Liver (tissue), 9 donors: ENCODE results near the gene MPRIP. TPM values are rescaled to one million over a fixed set of nuclear protein-coding genes. Genes with fewer than 3 reads are reported as not detected.

Experiments used
- DNase-seq: peaks from one replicate; pipeline ENCODE4 v3.0.0-alpha.2; 2017; ENCODE audit warnings: low spot score
- H3K27ac ChIP-seq, 2 donors: one replicate each; pipeline ENCODE4 v1.7.0; 2013; ENCODE audit warnings: inconsistent platforms in 2 of 2, low read length in 2 of 2, control low read depth in 1 of 2, low read depth in 1 of 2, mild to moderate bottlenecking in 1 of 2
- H3K27me3 ChIP-seq, 4 donors: one replicate each; pipeline versions ENCODE4 v1.6.1 to v1.7.0; 2013; ENCODE audit warnings: low read length in 3 of 4, inconsistent platforms in 1 of 4, mild to moderate bottlenecking in 1 of 4, moderate library complexity in 1 of 4; ENCODE audit not compliant: control insufficient read depth in 4 of 4, insufficient read depth in 4 of 4
- H3K36me3 ChIP-seq, 4 donors: one replicate each; pipeline versions ENCODE4 v1.6.1 to v1.7.0; 2013; ENCODE audit warnings: low read length in 3 of 4, mild to moderate bottlenecking in 3 of 4, low read depth in 1 of 4, moderate library complexity in 1 of 4; ENCODE audit not compliant: control insufficient read depth in 4 of 4, insufficient read depth in 3 of 4
- H3K4me1 ChIP-seq, 4 donors: one replicate each; pipeline versions ENCODE4 v1.6.1 to v1.7.0; 2013; ENCODE audit warnings: low read length in 3 of 4, mild to moderate bottlenecking in 3 of 4, moderate library complexity in 1 of 4; ENCODE audit not compliant: control insufficient read depth in 4 of 4, insufficient read depth in 4 of 4
- H3K4me3 ChIP-seq, 3 donors: one replicate each; pipeline versions ENCODE4 v1.6.1 to v1.7.0; 2013; ENCODE audit warnings: low read length in 3 of 3, control low read depth in 1 of 3, low read depth in 1 of 3, mild to moderate bottlenecking in 1 of 3
- H3K9ac ChIP-seq, 2 donors: one replicate each; pipeline ENCODE4 v1.7.0; 2013; ENCODE audit warnings: low read length in 2 of 2, mild to moderate bottlenecking in 2 of 2, moderate library complexity in 2 of 2, control low read depth in 1 of 2, low read depth in 1 of 2
- H3K9me3 ChIP-seq, 4 donors: one replicate each; pipeline versions ENCODE4 v1.6.1 to v1.7.0; 2013; ENCODE audit warnings: low read length in 3 of 4; ENCODE audit not compliant: control insufficient read depth in 4 of 4
- ATF3 ChIP-seq: IDR thresholded peaks from 2 replicates; pipeline ENCODE4 v1.6.1; 2016; ENCODE audit warnings: antibody characterized with exemption
- CTCF ChIP-seq: fragments of 150-350 bp; IDR thresholded peaks from 2 replicates; pipeline ENCODE4 v1.5.1; 2017; ENCODE audit warnings: improper control_type of control experiment, low read depth, low read length; ENCODE audit not compliant: missing input control
- EGR1 ChIP-seq, 2 donors: IDR thresholded peaks; 2 replicates each; pipeline ENCODE4 v1.6.1; 2016 to 2018; ENCODE audit warnings: antibody characterized with exemption in 2 of 2, low read depth in 2 of 2
- FOXA1 ChIP-seq: IDR thresholded peaks from 2 replicates; pipeline ENCODE4 v1.6.1; 2016; ENCODE audit warnings: antibody characterized with exemption
- FOXA2 ChIP-seq: IDR thresholded peaks from 2 replicates; pipeline ENCODE4 v1.6.1; 2016; ENCODE audit warnings: antibody characterized with exemption
- GABPA ChIP-seq, 2 donors: IDR thresholded peaks in 1 of 2; conservative IDR thresholded peaks in 1 of 2; 2 replicates each; pipeline ENCODE4 v1.6.1; 2016; ENCODE audit warnings: antibody characterized with exemption in 2 of 2, mild to moderate bottlenecking in 1 of 2, moderate library complexity in 1 of 2
- HNF4A ChIP-seq, 2 donors: conservative IDR thresholded peaks; 2 replicates each; pipeline ENCODE4 v1.6.1; 2016; ENCODE audit warnings: antibody characterized with exemption in 2 of 2, mild to moderate bottlenecking in 2 of 2
- HNF4G ChIP-seq: IDR thresholded peaks from 2 replicates; pipeline ENCODE4 v1.6.1; 2016; ENCODE audit warnings: antibody characterized with exemption
- JUND ChIP-seq, 2 donors: IDR thresholded peaks; 2 replicates each; pipeline ENCODE4 v1.6.1; 2016; ENCODE audit warnings: antibody characterized with exemption in 2 of 2
- NR2F2 ChIP-seq: IDR thresholded peaks from 2 replicates; pipeline ENCODE4 v1.6.1; 2016; ENCODE audit warnings: antibody characterized with exemption
- RAD21 ChIP-seq, 2 donors: IDR thresholded peaks; 2 replicates each; pipeline ENCODE4 v1.6.1; 2016; ENCODE audit warnings: antibody characterized with exemption in 2 of 2, mild to moderate bottlenecking in 2 of 2
- RXRA ChIP-seq, 2 donors: IDR thresholded peaks; 2 replicates each; pipeline ENCODE4 v1.6.1; 2017 to 2018; ENCODE audit warnings: antibody characterized with exemption in 2 of 2, mild to moderate bottlenecking in 1 of 2
- SP1 ChIP-seq: IDR thresholded peaks from 2 replicates; pipeline ENCODE4 v1.6.1; 2018; ENCODE audit warnings: antibody characterized with exemption, mild to moderate bottlenecking
- TAF1 ChIP-seq: conservative IDR thresholded peaks from 2 replicates; pipeline ENCODE4 v1.6.1; 2016; ENCODE audit warnings: antibody characterized with exemption, mild to moderate bottlenecking
- YY1 ChIP-seq: IDR thresholded peaks from 2 replicates; pipeline ENCODE4 v1.6.1; 2016; ENCODE audit warnings: antibody characterized with exemption, mild to moderate bottlenecking
- ZBTB33 ChIP-seq: IDR thresholded peaks from 2 replicates; pipeline ENCODE4 v1.6.1; 2016; ENCODE audit warnings: antibody characterized with exemption
- WGBS: extraction: QIAGEN DNeasy Blood & Tissue Kit; methylation state at CpG from one replicate; pipeline ENCODE4 v1.1.7; 2013; 5-methylcytosine and 5-hydroxymethylcytosine counted together
- polyA plus RNA-seq, 2 donors: library from polyadenylated mRNA; stranded (reverse) in 1 of 2; unstranded in 1 of 2; fragments of 200-250 nt in 1 of 2; fragments of >200 nt in 1 of 2; fragmentation: Nextera tagmentation in 1 of 2; extraction: Ambion mirVana in 1 of 2; gene quantifications; one replicate each; pipeline versions ENCODE4 v1.2.1 to v1.2.3, GENCODE V29; 2013 to 2015
- total RNA-seq, 2 donors: library from RNA; depleted of rRNA; stranded (reverse); fragments of >200 nt; gene quantifications; one replicate each; pipeline ENCODE4 v1.2.3, GENCODE V29; 2014
- donor health status: healthy.
- donor health status: healthy.
- donor health status: healthy.
- donor health status: healthy.
- donor health status: healthy.

The MPRIP gene
- total and polyA plus RNA-seq, 4 donors = 21.2 to 61.9 (median 34.7) TPM

GRCh38 chr17:17186051-17186450, 143.8 kb downstream of the MPRIP start:
- Histone ChIP-seq H3K27me3 (no peaks in the 10 kb centered on the region), H3K9me3 (no peaks in the 10 kb centered on the region), H3K4me3 (no peak overlapping the region), H3K4me1 (peaks cover 0 to 4% (median 0%) of the 10 kb centered on the region in 4 donors), H3K27ac (no peak overlapping the region), H3K36me3 (peaks cover 5 to 43% (median 17%) of the 10 kb centered on the region in 4 donors), H3K9ac (no peak overlapping the region)
- TF ChIP-seq YY1 = no peak
- TF ChIP-seq JUND (IDR thresholded peaks at IDR 0.05) = no peak
- no peak for TF ChIP-seq FOXA1
- no peak for TF ChIP-seq EGR1 (IDR thresholded peaks at IDR 0.05; ENCODE audit: low read depth in 2 of 2)
- TF ChIP-seq GABPA (IDR thresholded peaks at IDR 0.05 in 1 of 2, conservative IDR thresholded peaks at IDR 0.05 in 1 of 2) = no peak
- no peak for TF ChIP-seq CTCF
- TF ChIP-seq ZBTB33 = no peak
- no peak for DNase-seq
- WGBS = 78% methylated on average over 3 of the region's 3 CpGs

- peaks cover 0 to 7% (median 0%) of the 10 kb centered on the region in 4 donors for H3K4me1 ChIP-seq
- H3K4me3 ChIP-seq = no peak overlapping the region
- no peak for DNase-seq
- TF ChIP-seq ATF3 = no peak
- no peak for TF ChIP-seq CTCF
- TF ChIP-seq NR2F2 = no peak
- no peak for TF ChIP-seq JUND (IDR thresholded peaks at IDR 0.05)
- no peak for TF ChIP-seq RXRA (IDR thresholded peaks at IDR 0.05)
- TF ChIP-seq HNF4A (conservative IDR thresholded peaks at IDR 0.05) = no peak
- TF ChIP-seq FOXA2 = no peak
- TF ChIP-seq ZBTB33 = no peak
- TF ChIP-seq HNF4G = no peak
- no peak for TF ChIP-seq TAF1
- no peak for TF ChIP-seq YY1
- TF ChIP-seq GABPA (IDR thresholded peaks at IDR 0.05 in 1 of 2, conservative IDR thresholded peaks at IDR 0.05 in 1 of 2) = no peak
- no peak for TF ChIP-seq RAD21 (IDR thresholded peaks at IDR 0.05)
- TF ChIP-seq FOXA1 = no peak
- TF ChIP-seq SP1 = no peak
- 80% methylated on average over 14 of the region's 14 CpGs for WGBS
- no peak overlapping the region for H3K27ac ChIP-seq
- no peaks in the 10 kb centered on the region for H3K9me3 ChIP-seq
- peaks cover 4 to 36% (median 16%) of the 10 kb centered on the region in 4 donors for H3K36me3 ChIP-seq
- no peaks in the 10 kb centered on the region for H3K27me3 ChIP-seq
- H3K9ac ChIP-seq = no peak overlapping the region
These were observed 144.6 kb downstream of the MPRIP start for GRCh38 chr17:17186551-17187505.
